ENCODE measurements around the gene QRICH1. TPM values are rescaled to one million over a fixed set of nuclear protein-coding genes. Genes with fewer than 3 reads are reported as not detected.

The QRICH1 gene
- total RNA-seq, 4 donors from 2014 or later = 69.0 to 140 (median 104) TPM

- no peak overlapping the region for H3K4me3 ChIP-seq
- no peaks in the 10 kb centered on the region for H3K27me3 ChIP-seq
- peaks cover 0 to 14% of the 10 kb centered on the region in 2 donors for H3K4me1 ChIP-seq
- H3K36me3 ChIP-seq = no peaks in the 10 kb centered on the region
- intact Hi-C loops (cut with DNase I; ENCODE audit: low total_unique reads) = no loop called here
- no peak overlapping the region for H3K27ac ChIP-seq
- no peak for TF ChIP-seq POLR2A (IDR thresholded peaks at IDR 0.05)
- TF ChIP-seq, protein P1, sequence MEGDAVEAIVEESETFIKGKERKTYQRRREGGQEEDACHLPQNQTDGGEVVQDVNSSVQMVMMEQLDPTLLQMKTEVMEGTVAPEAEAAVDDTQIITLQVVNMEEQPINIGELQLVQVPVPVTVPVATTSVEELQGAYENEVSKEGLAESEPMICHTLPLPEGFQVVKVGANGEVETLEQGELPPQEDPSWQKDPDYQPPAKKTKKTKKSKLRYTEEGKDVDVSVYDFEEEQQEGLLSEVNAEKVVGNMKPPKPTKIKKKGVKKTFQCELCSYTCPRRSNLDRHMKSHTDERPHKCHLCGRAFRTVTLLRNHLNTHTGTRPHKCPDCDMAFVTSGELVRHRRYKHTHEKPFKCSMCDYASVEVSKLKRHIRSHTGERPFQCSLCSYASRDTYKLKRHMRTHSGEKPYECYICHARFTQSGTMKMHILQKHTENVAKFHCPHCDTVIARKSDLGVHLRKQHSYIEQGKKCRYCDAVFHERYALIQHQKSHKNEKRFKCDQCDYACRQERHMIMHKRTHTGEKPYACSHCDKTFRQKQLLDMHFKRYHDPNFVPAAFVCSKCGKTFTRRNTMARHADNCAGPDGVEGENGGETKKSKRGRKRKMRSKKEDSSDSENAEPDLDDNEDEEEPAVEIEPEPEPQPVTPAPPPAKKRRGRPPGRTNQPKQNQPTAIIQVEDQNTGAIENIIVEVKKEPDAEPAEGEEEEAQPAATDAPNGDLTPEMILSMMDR (IDR thresholded peaks at IDR 0.05) = no peak
- no peak for DNase-seq
- no peaks in the 10 kb centered on the region for H3K9me3 ChIP-seq
Observed at GRCh38 chr3:49015765-49016164, 78.1 kb downstream of the QRICH1 start.

- intact Hi-C loops (cut with DNase I; ENCODE audit: low total_unique reads) = no loop called here
- Histone ChIP-seq H3K4me3 (no peak overlapping the region), H3K9me3 (no peaks in the 10 kb centered on the region), H3K27ac (no peak overlapping the region), H3K36me3 (no peaks in the 10 kb centered on the region), H3K27me3 (no peaks in the 10 kb centered on the region), H3K4me1 (peaks cover 0 to 14% of the 10 kb centered on the region in 2 donors)
- TF ChIP-seq, protein P1 (IDR thresholded peaks at IDR 0.05) = no peak
- no peak for TF ChIP-seq POLR2A (IDR thresholded peaks at IDR 0.05)
- DNase-seq = no peak
Observed at GRCh38 chr3:49015072-49015471, 78.8 kb downstream of the QRICH1 start.

DNA sequence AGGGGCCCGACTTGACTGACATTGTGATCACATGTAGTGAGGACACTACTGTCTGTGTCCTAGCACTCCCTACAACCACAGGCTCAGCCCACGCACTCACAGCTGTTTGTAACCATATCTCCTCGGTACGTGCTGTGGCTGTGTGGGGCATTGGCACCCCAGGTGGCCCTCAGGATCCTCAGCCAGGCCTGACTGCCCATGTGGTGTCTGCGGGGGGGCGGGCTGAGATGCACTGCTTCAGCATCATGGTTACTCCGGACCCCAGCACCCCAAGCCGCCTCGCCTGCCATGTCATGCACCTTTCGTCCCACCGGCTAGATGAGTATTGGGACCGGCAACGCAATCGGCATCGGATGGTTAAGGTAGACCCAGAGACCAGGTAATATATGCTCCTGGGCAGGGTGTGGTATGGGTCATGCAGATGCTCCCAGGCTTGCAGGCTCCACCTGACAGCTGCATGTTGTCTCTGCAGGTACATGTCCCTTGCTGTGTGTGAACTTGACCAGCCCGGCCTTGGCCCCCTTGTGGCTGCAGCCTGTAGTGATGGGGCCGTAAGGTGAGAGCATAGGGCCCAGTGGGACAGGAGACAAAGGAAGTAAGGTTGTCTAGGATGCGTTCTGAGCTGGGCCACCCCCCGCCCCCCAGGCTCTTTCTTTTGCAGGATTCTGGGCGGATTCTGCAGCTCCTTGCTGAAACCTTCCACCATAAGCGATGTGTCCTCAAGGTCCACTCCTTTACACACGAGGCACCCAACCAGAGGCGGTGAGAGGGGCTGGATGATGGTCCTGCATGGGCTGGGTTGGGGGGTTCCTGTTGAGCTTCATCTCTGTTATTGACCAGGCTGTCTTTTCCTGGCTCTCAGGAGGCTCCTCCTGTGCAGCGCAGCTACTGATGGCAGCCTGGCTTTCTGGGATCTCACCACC lies 79.9 kb downstream of the QRICH1 start:
- intact Hi-C loops (cut with DNase I; ENCODE audit: low total_unique reads) = no loop called here
- Histone ChIP-seq H3K27ac (no peak overlapping the region), H3K9me3 (no peaks in the 10 kb centered on the region), H3K4me1 (peaks cover 0 to 11% of the 10 kb centered on the region in 2 donors), H3K36me3 (no peaks in the 10 kb centered on the region), H3K4me3 (no peak overlapping the region), H3K27me3 (no peaks in the 10 kb centered on the region)
- TF ChIP-seq, protein P1 (IDR thresholded peaks at IDR 0.05) = peak in 3 of 4 experiments; percentile 24 to 29 (median 28)
- no peak for TF ChIP-seq POLR2A (IDR thresholded peaks at IDR 0.05)
- no peak for DNase-seq

DNA sequence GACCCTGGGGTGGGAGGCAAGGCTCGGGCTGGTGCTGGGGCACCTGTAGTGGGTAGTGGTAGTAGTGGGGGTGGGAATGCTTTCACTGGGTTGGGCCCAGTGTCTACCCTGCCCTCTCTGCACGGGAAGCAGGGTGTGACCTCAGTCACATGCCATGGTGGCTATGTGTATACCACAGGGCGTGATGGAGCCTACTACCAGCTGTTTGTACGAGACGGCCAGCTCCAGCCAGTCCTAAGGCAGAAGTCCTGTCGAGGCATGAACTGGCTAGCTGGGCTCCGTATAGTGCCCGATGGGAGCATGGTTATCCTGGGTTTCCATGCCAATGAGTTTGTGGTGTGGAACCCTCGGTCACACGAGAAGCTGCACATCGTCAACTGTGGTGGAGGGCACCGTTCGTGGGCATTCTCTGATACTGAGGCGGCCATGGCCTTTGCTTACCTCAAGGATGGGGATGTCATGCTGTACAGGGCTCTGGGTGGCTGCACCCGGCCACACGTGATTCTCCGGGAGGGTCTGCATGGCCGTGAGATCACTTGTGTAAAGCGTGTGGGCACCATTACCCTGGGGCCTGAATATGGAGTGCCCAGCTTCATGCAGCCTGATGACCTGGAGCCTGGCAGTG lies 80.6 kb downstream of the QRICH1 start:
- H3K9me3 ChIP-seq = no peaks in the 10 kb centered on the region
- peaks cover 0 to 9% of the 10 kb centered on the region in 2 donors for H3K4me1 ChIP-seq
- no peaks in the 10 kb centered on the region for H3K36me3 ChIP-seq
- intact Hi-C loops (cut with DNase I; ENCODE audit: low total_unique reads) = no loop called here
- DNase-seq = no peak
- TF ChIP-seq, protein P1 (IDR thresholded peaks at IDR 0.05) = no peak
- no peak for TF ChIP-seq POLR2A (IDR thresholded peaks at IDR 0.05)
- no peak overlapping the region for H3K27ac ChIP-seq
- no peaks in the 10 kb centered on the region for H3K27me3 ChIP-seq
- no peak overlapping the region for H3K4me3 ChIP-seq

Data from uterus (tissue), 4 donors.